ENCODE data around the gene ARHGAP6. TPM values are rescaled to one million over a fixed set of nuclear protein-coding genes. Genes with fewer than 3 reads are reported as not detected.

The ARHGAP6 gene
- total and polyA plus RNA-seq, 9 of the 15 experiments (the other 6 are each of a cell fraction or from before 2014, with no cell fraction given): 12.5 to 63.6 (median 41.8) TPM

GRCh38 chrX:11437642-11438379 is 227.9 kb downstream of the ARHGAP6 start (continued):
- no peak for TF ChIP-seq MLX (CRISPR knock-in tag; conservative IDR thresholded peaks at IDR 0.05)
- no peak for TF ChIP-seq SNRNP70 (optimal IDR thresholded peaks at IDR 0.05; ENCODE audit: low read depth, low read length)
- TF ChIP-seq ATF2 (CRISPR knock-in tag; IDR thresholded peaks at IDR 0.05): no peak
- TF ChIP-seq POLR2A (conservative IDR thresholded peaks at IDR 0.05): peak; percentile 67; the same call in 1 of the 2 replicates
- no peak for TF ChIP-seq HMG20B (CRISPR knock-in tag; IDR thresholded peaks at IDR 0.05)
- TF ChIP-seq EHMT2 (IDR thresholded peaks at IDR 0.05): no peak
- TF ChIP-seq ESRRA (IDR thresholded peaks at IDR 0.05; ENCODE audit: borderline replicate concordance, low read depth): peak; percentile 35; the same call in 1 of the 2 replicates
- TF ChIP-seq HIVEP1 (CRISPR knock-in tag; IDR thresholded peaks at IDR 0.05): no peak
- TF ChIP-seq MEIS2 (IDR thresholded peaks at IDR 0.05; ENCODE audit: partially characterized antibody): no peak
- TF ChIP-seq ZNF444 (CRISPR knock-in tag; IDR thresholded peaks at IDR 0.05): no peak
- TF ChIP-seq TAF7 (tag; IDR thresholded peaks at IDR 0.05): peak; percentile 37; the same call in 1 of the 2 replicates
- no peak for TF ChIP-seq ARID1B (IDR thresholded peaks at IDR 0.05)
- no peak for TF ChIP-seq ZNF77 (CRISPR knock-in tag; IDR thresholded peaks at IDR 0.05)
- TF ChIP-seq ZFP36 (IDR thresholded peaks at IDR 0.05; ENCODE audit: low read depth, low read length, partially characterized antibody): no peak
- TF ChIP-seq ZBTB34 (CRISPR knock-in tag; IDR thresholded peaks at IDR 0.05): no peak
- TF ChIP-seq BACH1 (tag; IDR thresholded peaks at IDR 0.05): no peak
- TF ChIP-seq CCAR2 (IDR thresholded peaks at IDR 0.05; ENCODE audit: low read depth, low read length): no peak
- no peak for TF ChIP-seq SIX5 (IDR thresholded peaks at IDR 0.05; ENCODE audit: borderline replicate concordance in 1 of 2, insufficient read depth in 1 of 2, low read depth in 1 of 2, low read length in 2 of 2)
- no peak for TF ChIP-seq CHD2 (IDR thresholded peaks at IDR 0.05; ENCODE audit: low read depth, low read length)
- TF ChIP-seq RBFOX2 (IDR thresholded peaks at IDR 0.05; ENCODE audit: low read depth, low read length): peak; percentile 59
- no peak for TF ChIP-seq ZNF277 (CRISPR knock-in tag; IDR thresholded peaks at IDR 0.05; ENCODE audit: borderline replicate concordance)
- no peak for TF ChIP-seq PCBP2 (IDR thresholded peaks at IDR 0.05; ENCODE audit: low read depth, low read length, poor library complexity, severe bottlenecking)
- TF ChIP-seq FOXP1 (CRISPR knock-in tag; IDR thresholded peaks at IDR 0.05): no peak
- no peak for TF ChIP-seq E2F1 (CRISPR knock-in tag; IDR thresholded peaks at IDR 0.05)
